Liver (tissue), 9 donors: ENCODE measurements around the gene TANC2. TPM values are rescaled to one million over a fixed set of nuclear protein-coding genes. Genes with fewer than 3 reads are reported as not detected.

Experiments
- DNase-seq: peaks from one replicate; pipeline ENCODE4 v3.0.0-alpha.2; 2017; ENCODE audit warnings: low spot score
- H3K27ac ChIP-seq, 2 donors: one replicate each; pipeline ENCODE4 v1.7.0; 2013; ENCODE audit warnings: inconsistent platforms in 2 of 2, low read length in 2 of 2, control low read depth in 1 of 2, low read depth in 1 of 2, mild to moderate bottlenecking in 1 of 2
- H3K27me3 ChIP-seq, 4 donors: one replicate each; pipeline versions ENCODE4 v1.6.1 to v1.7.0; 2013; ENCODE audit warnings: low read length in 3 of 4, inconsistent platforms in 1 of 4, mild to moderate bottlenecking in 1 of 4, moderate library complexity in 1 of 4; ENCODE audit not compliant: control insufficient read depth in 4 of 4, insufficient read depth in 4 of 4
- H3K36me3 ChIP-seq, 4 donors: one replicate each; pipeline versions ENCODE4 v1.6.1 to v1.7.0; 2013; ENCODE audit warnings: low read length in 3 of 4, mild to moderate bottlenecking in 3 of 4, low read depth in 1 of 4, moderate library complexity in 1 of 4; ENCODE audit not compliant: control insufficient read depth in 4 of 4, insufficient read depth in 3 of 4
- H3K4me1 ChIP-seq, 4 donors: one replicate each; pipeline versions ENCODE4 v1.6.1 to v1.7.0; 2013; ENCODE audit warnings: low read length in 3 of 4, mild to moderate bottlenecking in 3 of 4, moderate library complexity in 1 of 4; ENCODE audit not compliant: control insufficient read depth in 4 of 4, insufficient read depth in 4 of 4
- H3K4me3 ChIP-seq, 3 donors: one replicate each; pipeline versions ENCODE4 v1.6.1 to v1.7.0; 2013; ENCODE audit warnings: low read length in 3 of 3, control low read depth in 1 of 3, low read depth in 1 of 3, mild to moderate bottlenecking in 1 of 3
- H3K9ac ChIP-seq, 2 donors: one replicate each; pipeline ENCODE4 v1.7.0; 2013; ENCODE audit warnings: low read length in 2 of 2, mild to moderate bottlenecking in 2 of 2, moderate library complexity in 2 of 2, control low read depth in 1 of 2, low read depth in 1 of 2
- H3K9me3 ChIP-seq, 4 donors: one replicate each; pipeline versions ENCODE4 v1.6.1 to v1.7.0; 2013; ENCODE audit warnings: low read length in 3 of 4; ENCODE audit not compliant: control insufficient read depth in 4 of 4
- EGR1 ChIP-seq, 2 donors: IDR thresholded peaks; 2 replicates each; pipeline ENCODE4 v1.6.1; 2016 to 2018; ENCODE audit warnings: antibody characterized with exemption in 2 of 2, low read depth in 2 of 2
- FOXA1 ChIP-seq: IDR thresholded peaks from 2 replicates; pipeline ENCODE4 v1.6.1; 2016; ENCODE audit warnings: antibody characterized with exemption
- FOXA2 ChIP-seq: IDR thresholded peaks from 2 replicates; pipeline ENCODE4 v1.6.1; 2016; ENCODE audit warnings: antibody characterized with exemption
- GABPA ChIP-seq, 2 donors: IDR thresholded peaks in 1 of 2; conservative IDR thresholded peaks in 1 of 2; 2 replicates each; pipeline ENCODE4 v1.6.1; 2016; ENCODE audit warnings: antibody characterized with exemption in 2 of 2, mild to moderate bottlenecking in 1 of 2, moderate library complexity in 1 of 2
- HNF4A ChIP-seq, 2 donors: conservative IDR thresholded peaks; 2 replicates each; pipeline ENCODE4 v1.6.1; 2016; ENCODE audit warnings: antibody characterized with exemption in 2 of 2, mild to moderate bottlenecking in 2 of 2
- HNF4G ChIP-seq: IDR thresholded peaks from 2 replicates; pipeline ENCODE4 v1.6.1; 2016; ENCODE audit warnings: antibody characterized with exemption
- JUND ChIP-seq, 2 donors: IDR thresholded peaks; 2 replicates each; pipeline ENCODE4 v1.6.1; 2016; ENCODE audit warnings: antibody characterized with exemption in 2 of 2
- MAX ChIP-seq: IDR thresholded peaks from 2 replicates; pipeline ENCODE4 v1.6.1; 2016; ENCODE audit warnings: antibody characterized with exemption
- NR2F2 ChIP-seq: IDR thresholded peaks from 2 replicates; pipeline ENCODE4 v1.6.1; 2016; ENCODE audit warnings: antibody characterized with exemption
- RAD21 ChIP-seq, 2 donors: IDR thresholded peaks; 2 replicates each; pipeline ENCODE4 v1.6.1; 2016; ENCODE audit warnings: antibody characterized with exemption in 2 of 2, mild to moderate bottlenecking in 2 of 2
- REST ChIP-seq: IDR thresholded peaks from 2 replicates; pipeline ENCODE4 v1.6.1; 2016; ENCODE audit warnings: antibody characterized with exemption, mild to moderate bottlenecking
- RXRA ChIP-seq, 2 donors: IDR thresholded peaks; 2 replicates each; pipeline ENCODE4 v1.6.1; 2017 to 2018; ENCODE audit warnings: antibody characterized with exemption in 2 of 2, mild to moderate bottlenecking in 1 of 2
- SP1 ChIP-seq: IDR thresholded peaks from 2 replicates; pipeline ENCODE4 v1.6.1; 2018; ENCODE audit warnings: antibody characterized with exemption, mild to moderate bottlenecking
- TAF1 ChIP-seq: conservative IDR thresholded peaks from 2 replicates; pipeline ENCODE4 v1.6.1; 2016; ENCODE audit warnings: antibody characterized with exemption, mild to moderate bottlenecking
- YY1 ChIP-seq: IDR thresholded peaks from 2 replicates; pipeline ENCODE4 v1.6.1; 2016; ENCODE audit warnings: antibody characterized with exemption, mild to moderate bottlenecking
- WGBS: extraction: QIAGEN DNeasy Blood & Tissue Kit; methylation state at CpG from one replicate; pipeline ENCODE4 v1.1.7; 2013; 5-methylcytosine and 5-hydroxymethylcytosine counted together
- polyA plus RNA-seq, 2 donors: library from polyadenylated mRNA; stranded (reverse) in 1 of 2; unstranded in 1 of 2; fragments of 200-250 nt in 1 of 2; fragments of >200 nt in 1 of 2; fragmentation: Nextera tagmentation in 1 of 2; extraction: Ambion mirVana in 1 of 2; gene quantifications; one replicate each; pipeline versions ENCODE4 v1.2.1 to v1.2.3, GENCODE V29; 2013 to 2015
- total RNA-seq, 2 donors: library from RNA; depleted of rRNA; stranded (reverse); fragments of >200 nt; gene quantifications; one replicate each; pipeline ENCODE4 v1.2.3, GENCODE V29; 2014
- TF ChIP-seq, protein P1 (sequence below): IDR thresholded peaks from 2 replicates; pipeline ENCODE4 v1.6.1; 2016; ENCODE audit warnings: antibody characterized with exemption
- TF ChIP-seq, protein P2 (sequence below): IDR thresholded peaks from 2 replicates; pipeline ENCODE4 v1.6.1; 2016; ENCODE audit warnings: antibody characterized with exemption
- donor health status: healthy.
- donor health status: healthy.
- donor health status: healthy.
- donor health status: healthy.
- donor health status: healthy.

The TANC2 gene
- total and polyA plus RNA-seq, 4 donors = 1.2 to 7.7 (median 4.1) TPM

DNA sequence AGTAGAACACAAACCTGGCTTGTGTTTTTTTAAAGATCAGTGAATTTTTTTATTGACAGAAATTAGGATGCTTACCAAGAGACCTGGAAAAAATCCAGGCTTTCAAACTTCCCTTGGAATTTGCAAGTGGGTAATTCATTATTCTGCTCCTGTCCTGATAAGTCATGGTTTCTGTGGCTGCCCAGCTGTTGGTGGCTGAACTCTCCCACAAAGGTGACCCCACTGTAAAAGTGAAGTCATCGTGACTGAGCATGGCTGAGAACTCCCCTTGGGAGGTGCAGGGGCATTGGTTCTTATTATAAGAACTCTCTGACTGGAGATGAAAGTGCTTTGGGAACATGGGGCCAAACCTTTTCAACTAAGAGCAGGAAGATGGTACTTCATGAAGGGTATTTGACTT lies 46.6 kb upstream of the TANC2 start:
- WGBS = 55% methylated on average over 1 of the region's 1 CpG
- H3K4me3 ChIP-seq = no peak overlapping the region
- TF ChIP-seq EGR1 (IDR thresholded peaks at IDR 0.05; ENCODE audit: low read depth in 2 of 2) = no peak
- TF ChIP-seq TAF1 = no peak
- no peak for TF ChIP-seq FOXA1
- no peak for TF ChIP-seq JUND (IDR thresholded peaks at IDR 0.05)
- TF ChIP-seq, protein P1, sequence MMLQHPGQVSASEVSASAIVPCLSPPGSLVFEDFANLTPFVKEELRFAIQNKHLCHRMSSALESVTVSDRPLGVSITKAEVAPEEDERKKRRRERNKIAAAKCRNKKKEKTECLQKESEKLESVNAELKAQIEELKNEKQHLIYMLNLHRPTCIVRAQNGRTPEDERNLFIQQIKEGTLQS = no peak
- TF ChIP-seq YY1 = no peak
- no peak for TF ChIP-seq NR2F2
- no peak for TF ChIP-seq GABPA (IDR thresholded peaks at IDR 0.05 in 1 of 2, conservative IDR thresholded peaks at IDR 0.05 in 1 of 2)
- no peak for TF ChIP-seq MAX
- no peak for TF ChIP-seq SP1
- TF ChIP-seq RXRA (IDR thresholded peaks at IDR 0.05) = no peak
- H3K36me3 ChIP-seq = no peaks in the 10 kb centered on the region
- H3K4me1 ChIP-seq = no peaks in the 10 kb centered on the region
- H3K27me3 ChIP-seq = no peaks in the 10 kb centered on the region
- H3K9ac ChIP-seq = no peak overlapping the region
- no peak overlapping the region for H3K27ac ChIP-seq
- peaks cover 0 to 3% (median 0%) of the 10 kb centered on the region in 4 donors for H3K9me3 ChIP-seq
- no peak for DNase-seq

GRCh38 chr17:62920300-62920699 lies 45.7 kb upstream of the TANC2 start:
- no peak overlapping the region for H3K4me3 ChIP-seq
- no peaks in the 10 kb centered on the region for H3K36me3 ChIP-seq
- WGBS = 73% methylated on average over 1 of the region's 1 CpG
- no peak overlapping the region for H3K27ac ChIP-seq
- DNase-seq = no peak
- no peak overlapping the region for H3K9ac ChIP-seq
- TF ChIP-seq RAD21 (IDR thresholded peaks at IDR 0.05) (no peak), RXRA (IDR thresholded peaks at IDR 0.05) (no peak), FOXA1 (no peak), SP1 (no peak), FOXA2 (no peak), HNF4A (conservative IDR thresholded peaks at IDR 0.05) (no peak), MAX (no peak), EGR1 (IDR thresholded peaks at IDR 0.05; ENCODE audit: low read depth in 2 of 2) (no peak), HNF4G (no peak)
- TF ChIP-seq, protein P1 = no peak
- H3K9me3 ChIP-seq = peaks cover 0 to 3% (median 0%) of the 10 kb centered on the region in 4 donors
- H3K27me3 ChIP-seq = no peaks in the 10 kb centered on the region
- no peaks in the 10 kb centered on the region for H3K4me1 ChIP-seq

GRCh38 chr17:62921817-62922216 lies 44.2 kb upstream of the TANC2 start:
- Histone ChIP-seq H3K9me3 (peaks cover 0 to 3% (median 0%) of the 10 kb centered on the region in 4 donors), H3K36me3 (no peaks in the 10 kb centered on the region), H3K27me3 (no peaks in the 10 kb centered on the region), H3K4me3 (no peak overlapping the region), H3K9ac (no peak overlapping the region), H3K27ac (no peak overlapping the region), H3K4me1 (no peaks in the 10 kb centered on the region)
- 85% methylated on average over 8 of the region's 8 CpGs for WGBS
- no peak for DNase-seq
- TF ChIP-seq GABPA (IDR thresholded peaks at IDR 0.05 in 1 of 2, conservative IDR thresholded peaks at IDR 0.05 in 1 of 2) = no peak
- no peak for TF ChIP-seq JUND (IDR thresholded peaks at IDR 0.05)
- no peak for TF ChIP-seq HNF4A (conservative IDR thresholded peaks at IDR 0.05)
- TF ChIP-seq, protein P2, sequence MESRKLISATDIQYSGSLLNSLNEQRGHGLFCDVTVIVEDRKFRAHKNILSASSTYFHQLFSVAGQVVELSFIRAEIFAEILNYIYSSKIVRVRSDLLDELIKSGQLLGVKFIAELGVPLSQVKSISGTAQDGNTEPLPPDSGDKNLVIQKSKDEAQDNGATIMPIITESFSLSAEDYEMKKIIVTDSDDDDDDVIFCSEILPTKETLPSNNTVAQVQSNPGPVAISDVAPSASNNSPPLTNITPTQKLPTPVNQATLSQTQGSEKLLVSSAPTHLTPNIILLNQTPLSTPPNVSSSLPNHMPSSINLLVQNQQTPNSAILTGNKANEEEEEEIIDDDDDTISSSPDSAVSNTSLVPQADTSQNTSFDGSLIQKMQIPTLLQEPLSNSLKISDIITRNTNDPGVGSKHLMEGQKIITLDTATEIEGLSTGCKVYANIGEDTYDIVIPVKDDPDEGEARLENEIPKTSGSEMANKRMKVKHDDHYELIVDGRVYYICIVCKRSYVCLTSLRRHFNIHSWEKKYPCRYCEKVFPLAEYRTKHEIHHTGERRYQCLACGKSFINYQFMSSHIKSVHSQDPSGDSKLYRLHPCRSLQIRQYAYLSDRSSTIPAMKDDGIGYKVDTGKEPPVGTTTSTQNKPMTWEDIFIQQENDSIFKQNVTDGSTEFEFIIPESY = no peak
- no peak for TF ChIP-seq EGR1 (IDR thresholded peaks at IDR 0.05; ENCODE audit: low read depth in 2 of 2)
- TF ChIP-seq RAD21 (IDR thresholded peaks at IDR 0.05) = no peak
- TF ChIP-seq RXRA (IDR thresholded peaks at IDR 0.05) = no peak
- no peak for TF ChIP-seq YY1
- no peak for TF ChIP-seq REST
- TF ChIP-seq MAX = no peak
- TF ChIP-seq, protein P1 = no peak
- TF ChIP-seq FOXA1 = no peak
- TF ChIP-seq TAF1 = no peak
- no peak for TF ChIP-seq FOXA2
- no peak for TF ChIP-seq NR2F2
- no peak for TF ChIP-seq SP1
- TF ChIP-seq HNF4G = no peak
